Glutamatergic neuron (in vitro differentiated cells): Measurements from ENCODE around the gene SAMD4A. TPM values are rescaled to one million over a fixed set of nuclear protein-coding genes. Genes with fewer than 3 reads are reported as not detected.

Experiments
- DNase-seq: peaks from one replicate; pipeline ENCODE4 v3.0.0; 2022
- H3K27ac Mint-ChIP-seq: one replicate; pipeline ENCODE4 v1.8.0; 2020; ENCODE audit warnings: mild to moderate bottlenecking, mixed read lengths, inconsistent platforms; ENCODE audit not compliant: unreplicated experiment
- H3K27me3 Mint-ChIP-seq: one replicate; pipeline ENCODE4 v1.8.0; 2020; ENCODE audit warnings: mild to moderate bottlenecking, moderate library complexity, mixed read lengths, inconsistent platforms; ENCODE audit not compliant: unreplicated experiment
- H3K36me3 Mint-ChIP-seq: one replicate; pipeline ENCODE4 v1.8.0; 2020; ENCODE audit warnings: mild to moderate bottlenecking, mixed read lengths, inconsistent platforms; ENCODE audit not compliant: unreplicated experiment
- H3K4me1 Mint-ChIP-seq: one replicate; pipeline ENCODE4 v1.8.0; 2020; ENCODE audit warnings: mild to moderate bottlenecking, low read depth, mixed read lengths, inconsistent platforms; ENCODE audit not compliant: unreplicated experiment
- H3K4me3 Mint-ChIP-seq: one replicate; pipeline ENCODE4 v1.8.0; 2020; ENCODE audit warnings: mild to moderate bottlenecking, mixed read lengths, inconsistent platforms; ENCODE audit not compliant: unreplicated experiment
- H3K9me3 Mint-ChIP-seq: one replicate; pipeline ENCODE4 v1.8.0; 2020; ENCODE audit warnings: mild to moderate bottlenecking, moderate library complexity, mixed read lengths, inconsistent platforms; ENCODE audit not compliant: unreplicated experiment
- CTCF ChIP-seq: fragments of 200-600 bp; sonication (generic); IDR thresholded peaks from one replicate; pipeline ENCODE4 v1.5.0; 2021; ENCODE audit not compliant: partially characterized antibody, unreplicated experiment
- total RNA-seq: library from RNA; stranded (reverse); fragmentation: NEBNext Ultra II Directional; extraction: Animal tissue kit (Norgen Biotek cat#: 25700); gene quantifications from one replicate; pipeline ENCODE4 v1.2.1, GENCODE V29; 2021; ENCODE audit not compliant: unreplicated experiment

Gene SAMD4A
- total RNA-seq, 1 donor from 2014 or later: 0.56 TPM

GRCh38 chr14:54609576-54609975, 42.6 kb downstream of the SAMD4A start:
- Mint-ChIP-seq H3K27ac (no peak overlapping the region), H3K27me3 (no peaks in the 10 kb centered on the region), H3K4me3 (no peak overlapping the region), H3K36me3 (no peaks in the 10 kb centered on the region), H3K9me3 (no peaks in the 10 kb centered on the region), H3K4me1 (no peaks in the 10 kb centered on the region)
- TF ChIP-seq CTCF: no peak
- no peak for DNase-seq

- no peaks in the 10 kb centered on the region for H3K27me3 Mint-ChIP-seq
- H3K4me1 Mint-ChIP-seq: no peaks in the 10 kb centered on the region
- H3K9me3 Mint-ChIP-seq: no peaks in the 10 kb centered on the region
- H3K36me3 Mint-ChIP-seq: no peaks in the 10 kb centered on the region
- H3K27ac Mint-ChIP-seq: no peak overlapping the region
- TF ChIP-seq CTCF: no peak
- no peak overlapping the region for H3K4me3 Mint-ChIP-seq
- no peak for DNase-seq
Measured at GRCh38 chr14:54610051-54610977, 43.4 kb downstream of the SAMD4A start.

GRCh38 chr14:54614296-54614695, 47.4 kb downstream of the SAMD4A start:
- Mint-ChIP-seq H3K36me3 (no peaks in the 10 kb centered on the region), H3K9me3 (no peaks in the 10 kb centered on the region), H3K27ac (no peak overlapping the region), H3K4me1 (no peaks in the 10 kb centered on the region), H3K27me3 (no peaks in the 10 kb centered on the region), H3K4me3 (no peak overlapping the region)
- TF ChIP-seq CTCF: no peak
- no peak for DNase-seq

- Mint-ChIP-seq H3K27me3 (no peaks in the 10 kb centered on the region), H3K4me3 (no peak overlapping the region), H3K36me3 (no peaks in the 10 kb centered on the region), H3K9me3 (no peaks in the 10 kb centered on the region), H3K27ac (no peak overlapping the region), H3K4me1 (no peaks in the 10 kb centered on the region)
- DNase-seq: no peak
- no peak for TF ChIP-seq CTCF
Measured at GRCh38 chr14:54617467-54617866, 50.5 kb downstream of the SAMD4A start.

GRCh38 chr14:54621686-54622085, 54.8 kb downstream of the SAMD4A start:
- H3K27me3 Mint-ChIP-seq: peaks cover 3% of the 10 kb centered on the region
- no peak overlapping the region for H3K27ac Mint-ChIP-seq
- no peak for TF ChIP-seq CTCF
- H3K9me3 Mint-ChIP-seq: no peaks in the 10 kb centered on the region
- no peak for DNase-seq
- no peaks in the 10 kb centered on the region for H3K4me1 Mint-ChIP-seq
- H3K36me3 Mint-ChIP-seq: no peaks in the 10 kb centered on the region
- H3K4me3 Mint-ChIP-seq: no peak overlapping the region
